AG09319 (cell line): ENCODE measurements around the gene ESPNL.

Experiments used
- DNase-seq: peaks from one replicate; pipeline ENCODE4 v3.0.0-alpha.2; 2010; ENCODE audit warnings: low read depth; ENCODE audit errors: extremely low read depth
- TF ChIP-seq, protein P1 (sequence below): IDR thresholded peaks from 2 replicates; pipeline ENCODE4 v1.5.1; 2011; ENCODE audit warnings: low read depth, mild to moderate bottlenecking, inconsistent platforms, low read length, moderate library complexity

The ESPNL gene

DNA sequence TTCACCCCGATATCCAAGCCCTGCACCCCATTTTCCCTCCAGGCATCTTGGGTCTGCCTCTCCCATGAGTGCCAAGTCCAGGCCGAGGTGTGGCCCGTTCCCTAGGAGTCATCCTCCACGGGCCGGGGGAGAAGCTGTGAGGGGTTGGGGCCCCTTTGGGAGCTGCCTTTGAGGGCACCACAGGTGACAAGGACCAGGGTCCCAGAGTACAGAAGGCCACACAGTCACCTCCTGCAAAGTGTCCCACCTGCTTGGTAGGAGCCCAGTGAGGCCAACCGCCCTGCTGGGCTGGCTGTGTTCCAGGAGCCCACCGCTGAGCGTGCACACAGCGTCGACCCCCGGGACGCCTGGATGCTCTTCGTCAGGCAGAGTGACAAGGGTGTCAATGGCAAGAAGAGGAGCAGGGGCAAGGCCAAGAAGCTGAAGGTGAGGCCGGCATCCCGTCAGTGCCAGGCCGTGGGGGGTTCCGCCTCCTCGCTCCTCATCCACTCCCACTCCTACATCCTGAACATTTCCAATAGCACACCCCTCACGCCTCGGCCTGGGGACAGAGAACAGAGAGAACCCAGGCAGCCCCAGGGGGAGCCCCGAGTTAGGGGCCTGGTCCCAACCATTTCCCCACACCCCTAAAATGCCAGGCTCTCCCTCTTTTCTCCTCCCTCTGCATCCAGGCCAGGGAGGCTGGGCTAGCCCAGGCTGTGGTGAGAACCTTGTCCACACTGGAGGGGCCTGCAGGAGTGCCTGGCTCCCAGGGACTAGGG is 61.3 kb downstream of the ESPNL start:
- no peak for DNase-seq
- TF ChIP-seq, protein P1, sequence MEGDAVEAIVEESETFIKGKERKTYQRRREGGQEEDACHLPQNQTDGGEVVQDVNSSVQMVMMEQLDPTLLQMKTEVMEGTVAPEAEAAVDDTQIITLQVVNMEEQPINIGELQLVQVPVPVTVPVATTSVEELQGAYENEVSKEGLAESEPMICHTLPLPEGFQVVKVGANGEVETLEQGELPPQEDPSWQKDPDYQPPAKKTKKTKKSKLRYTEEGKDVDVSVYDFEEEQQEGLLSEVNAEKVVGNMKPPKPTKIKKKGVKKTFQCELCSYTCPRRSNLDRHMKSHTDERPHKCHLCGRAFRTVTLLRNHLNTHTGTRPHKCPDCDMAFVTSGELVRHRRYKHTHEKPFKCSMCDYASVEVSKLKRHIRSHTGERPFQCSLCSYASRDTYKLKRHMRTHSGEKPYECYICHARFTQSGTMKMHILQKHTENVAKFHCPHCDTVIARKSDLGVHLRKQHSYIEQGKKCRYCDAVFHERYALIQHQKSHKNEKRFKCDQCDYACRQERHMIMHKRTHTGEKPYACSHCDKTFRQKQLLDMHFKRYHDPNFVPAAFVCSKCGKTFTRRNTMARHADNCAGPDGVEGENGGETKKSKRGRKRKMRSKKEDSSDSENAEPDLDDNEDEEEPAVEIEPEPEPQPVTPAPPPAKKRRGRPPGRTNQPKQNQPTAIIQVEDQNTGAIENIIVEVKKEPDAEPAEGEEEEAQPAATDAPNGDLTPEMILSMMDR, result no peak

DNA sequence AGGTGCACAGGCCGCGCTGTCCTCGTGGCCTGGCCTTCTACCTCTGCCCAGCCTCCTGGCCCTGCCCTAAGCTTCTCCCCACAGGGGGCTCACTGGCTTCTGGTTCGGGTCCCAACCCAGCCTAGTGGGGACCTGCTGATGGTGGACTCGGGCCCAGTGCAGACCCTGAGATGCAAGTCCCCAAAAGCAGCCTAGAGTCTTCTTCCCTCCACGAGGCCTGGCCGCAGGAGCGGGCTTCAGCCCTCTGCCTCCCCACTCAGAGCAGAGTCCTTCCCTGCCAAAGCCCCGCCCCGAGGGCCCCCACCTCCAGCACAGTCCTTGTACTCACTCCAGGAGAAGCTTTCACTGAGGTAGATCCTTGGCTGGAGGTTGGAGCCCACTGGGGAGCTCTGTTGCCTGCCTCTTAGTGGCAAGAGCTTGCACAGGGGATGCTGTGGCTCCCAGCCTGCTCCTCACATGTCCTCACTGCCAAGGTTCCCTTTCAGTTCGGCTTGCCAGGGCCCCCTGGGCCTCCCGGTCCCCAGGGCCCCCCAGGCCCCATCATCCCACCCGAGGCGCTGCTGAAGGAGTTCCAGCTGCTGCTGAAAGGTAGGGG is 62.2 kb downstream of the ESPNL start:
- TF ChIP-seq, protein P1, result no peak

DNA sequence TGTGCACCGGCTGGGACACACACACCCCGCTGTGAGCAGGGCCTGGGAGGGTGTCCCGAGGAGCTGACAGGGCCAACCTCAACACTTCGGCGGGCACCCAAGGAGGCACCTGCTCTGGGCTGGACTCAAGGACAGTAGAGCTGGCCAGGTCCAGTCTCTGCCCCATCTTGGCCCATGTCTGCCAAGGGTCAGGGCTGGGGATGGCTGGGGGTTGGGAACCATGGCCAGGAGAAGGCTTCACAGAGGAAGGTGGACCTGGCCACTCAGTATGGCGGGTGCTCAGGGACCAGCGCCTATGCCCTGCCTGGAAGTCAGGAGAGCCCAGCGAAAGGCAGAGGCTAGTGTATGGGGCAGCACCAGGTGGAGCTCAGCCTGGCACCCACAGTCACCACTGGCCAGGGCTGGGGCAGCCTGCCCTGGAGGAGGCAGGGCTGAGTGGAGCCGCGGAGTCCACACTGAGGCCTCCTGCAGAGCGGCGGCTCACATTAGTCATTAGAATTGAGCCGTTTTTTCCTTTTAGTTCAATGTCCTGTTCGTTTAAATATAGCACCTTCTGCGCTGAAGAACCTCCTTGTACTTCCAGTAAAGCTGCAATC is 62.8 kb downstream of the ESPNL start:
- TF ChIP-seq, protein P1, result no peak
- no peak for DNase-seq

More for the DNA sequence above, 62.2 kb downstream of the ESPNL start:
- no peak for DNase-seq

DNA sequence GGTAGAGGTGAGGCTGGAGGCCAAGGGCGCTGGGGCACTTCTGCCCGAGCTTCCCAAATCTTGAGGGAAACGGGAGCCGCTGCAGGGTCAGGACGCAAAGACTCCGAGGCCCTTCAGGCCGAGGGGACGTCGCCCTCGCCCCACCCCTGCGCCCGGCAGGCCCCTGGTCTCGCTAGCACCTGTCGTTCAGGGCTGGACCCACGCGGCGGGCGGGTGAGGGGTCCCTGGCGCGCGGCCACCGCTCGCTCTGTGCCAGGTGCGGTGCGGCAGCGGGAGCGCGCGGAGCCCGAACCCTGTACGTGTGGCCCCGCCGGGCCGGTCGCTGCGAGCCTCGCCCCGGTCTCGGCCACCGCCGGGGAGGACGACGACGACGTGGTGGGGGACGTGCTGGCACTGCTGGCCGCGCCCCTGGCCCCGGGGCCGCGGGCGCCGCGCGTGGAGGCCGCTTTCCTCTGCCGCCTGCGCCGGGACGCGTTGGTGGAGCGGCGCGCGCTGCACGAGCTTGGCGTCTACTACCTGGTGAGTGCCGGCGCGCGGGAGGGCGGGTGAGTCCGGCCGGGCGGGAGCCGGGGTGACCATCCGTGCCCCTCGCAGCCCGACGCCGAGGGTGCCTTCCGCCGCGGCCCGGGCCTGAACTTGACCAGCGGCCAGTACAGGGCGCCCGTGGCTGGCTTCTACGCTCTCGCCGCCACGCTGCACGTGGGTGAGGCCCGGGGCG is 63.5 kb downstream of the ESPNL start:
- TF ChIP-seq, protein P1, result no peak
- no peak for DNase-seq

DNA sequence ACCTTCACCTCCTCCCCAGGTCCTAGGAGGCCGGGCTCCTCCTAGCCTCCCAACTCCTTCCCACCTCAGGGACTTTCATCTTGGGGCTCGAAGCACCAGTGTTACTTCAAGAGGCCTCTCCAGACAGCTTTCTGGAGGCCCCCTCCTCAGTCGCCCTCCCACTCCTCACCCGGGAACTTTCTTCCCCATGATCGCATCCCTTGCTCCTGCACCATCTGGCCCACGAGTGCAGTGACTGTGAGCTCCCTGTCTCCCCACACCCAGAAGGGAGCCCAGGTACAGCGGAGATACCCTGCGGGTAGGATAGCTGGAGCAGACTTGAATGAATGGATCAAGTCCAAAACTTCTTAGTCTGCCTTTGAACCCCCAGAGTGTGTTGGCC is 64.8 kb downstream of the ESPNL start:
- TF ChIP-seq, protein P1, result no peak
- no peak for DNase-seq

DNA sequence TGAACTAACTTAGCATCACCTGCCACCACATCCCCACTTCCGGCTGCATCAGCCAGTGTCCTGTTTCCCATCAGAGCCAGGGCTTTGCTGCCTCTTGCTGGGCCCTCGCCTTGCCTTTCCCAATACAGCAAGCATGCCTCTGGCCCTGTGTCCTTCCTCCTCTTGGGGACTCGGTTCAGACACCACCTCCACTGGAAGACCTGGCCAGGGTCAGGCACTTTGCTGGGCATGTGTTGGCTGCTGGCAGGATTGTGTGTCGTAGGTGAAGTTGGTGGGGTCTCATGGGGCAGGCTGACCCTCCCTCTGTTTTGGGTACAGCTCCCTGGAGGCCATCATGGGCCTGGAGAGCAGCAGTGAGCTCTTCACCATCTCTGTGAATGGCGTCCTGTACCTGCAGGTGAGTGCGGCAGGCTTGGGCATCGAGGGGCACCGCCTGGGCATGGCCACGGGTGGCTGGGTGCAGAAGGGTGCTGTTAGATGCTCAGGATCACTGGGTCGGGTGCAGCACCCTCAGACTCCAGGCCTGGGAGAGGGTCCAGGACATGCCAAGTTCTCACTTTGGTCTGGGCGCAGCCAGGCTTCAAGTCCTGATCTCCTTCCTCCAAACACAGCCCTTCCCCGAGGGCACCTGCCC is 65.3 kb downstream of the ESPNL start:
- TF ChIP-seq, protein P1, result no peak
- no peak for DNase-seq
